Activated CD4-positive, CD25-positive, alpha-beta regulatory T cell treated with anti-CD3 and anti-CD28 coated beads, Interleukin-2, amount 50 U/mL, for 72 hours (primary cell): ENCODE measurements around the gene OTX2.

Experiments used
- DNase-seq: peaks from one replicate; pipeline ENCODE4 v3.0.0; 2021

Gene OTX2

DNA sequence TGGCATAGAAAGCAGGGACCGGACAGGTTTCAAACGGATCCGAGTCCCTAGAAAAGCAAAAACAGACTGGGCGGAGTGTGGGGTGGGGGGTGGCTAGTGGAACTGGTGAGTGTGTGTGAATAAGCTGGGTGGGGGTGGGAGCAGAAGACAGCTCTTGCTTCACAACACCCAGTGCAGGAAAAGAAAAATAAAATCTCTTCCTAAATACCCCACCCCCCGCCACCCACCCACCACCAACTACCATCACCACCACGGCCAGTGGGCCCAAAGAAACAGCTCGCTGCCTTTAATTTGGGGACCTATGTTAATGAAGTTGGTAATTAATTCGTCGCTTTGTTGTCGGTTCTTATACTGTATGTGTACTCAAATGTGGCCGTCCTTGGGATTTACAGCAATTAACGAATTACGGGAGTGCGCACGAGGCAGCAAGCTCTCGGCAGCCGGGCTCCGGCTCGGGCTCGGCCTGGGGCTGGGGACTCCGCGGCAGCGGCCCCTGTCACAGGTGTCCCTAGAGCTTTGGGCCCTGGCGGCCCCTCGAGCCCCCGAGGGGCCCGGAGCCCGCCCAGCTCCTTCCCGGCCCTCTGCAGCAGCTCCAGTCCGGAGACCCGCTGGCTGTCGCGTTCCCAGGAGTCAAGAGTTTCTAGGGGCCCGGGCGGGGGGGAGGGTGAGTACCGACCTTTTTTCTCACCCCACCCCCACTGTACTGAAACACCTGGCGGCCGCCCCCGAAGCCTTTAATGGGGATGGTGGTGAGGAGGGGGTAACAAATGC, 1.5 kb upstream of the OTX2 start:
- no peak for DNase-seq

DNA sequence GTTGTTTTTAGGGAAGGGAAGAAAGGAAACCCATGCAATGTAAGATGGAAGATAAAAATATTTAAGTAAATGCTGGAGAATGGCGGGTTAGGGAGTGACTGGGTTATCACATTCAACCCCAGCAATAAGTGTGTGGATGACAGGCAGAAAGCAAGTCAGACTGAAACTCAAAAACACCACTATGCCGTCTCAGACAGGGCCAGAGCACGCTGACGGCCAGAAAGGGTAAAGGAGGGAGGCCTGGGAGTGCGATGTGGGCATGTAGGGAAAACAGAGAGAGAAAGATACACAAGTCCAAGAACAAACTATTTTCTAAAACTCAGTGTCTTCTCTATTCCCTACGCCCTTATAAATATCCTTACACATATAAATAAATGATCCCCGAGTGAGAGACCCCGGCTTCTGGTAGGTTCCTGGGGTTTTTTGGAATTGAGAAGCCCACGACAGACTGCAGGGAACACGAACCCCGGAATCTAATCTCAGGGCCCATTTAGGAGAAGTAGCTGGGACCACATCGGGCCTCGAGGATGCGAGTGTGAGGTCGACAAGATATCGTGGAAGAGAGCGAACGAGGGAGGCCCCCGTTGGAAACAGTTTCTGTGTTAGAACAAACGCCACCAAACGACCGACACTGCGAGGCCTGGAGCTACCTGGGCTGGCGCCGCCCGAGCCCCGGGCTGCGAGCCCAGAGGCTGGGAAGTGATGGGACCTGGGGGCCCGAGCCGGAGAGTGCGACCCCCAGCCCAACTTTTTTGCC, 735 bp upstream of the OTX2 start:
- no peak for DNase-seq

DNA sequence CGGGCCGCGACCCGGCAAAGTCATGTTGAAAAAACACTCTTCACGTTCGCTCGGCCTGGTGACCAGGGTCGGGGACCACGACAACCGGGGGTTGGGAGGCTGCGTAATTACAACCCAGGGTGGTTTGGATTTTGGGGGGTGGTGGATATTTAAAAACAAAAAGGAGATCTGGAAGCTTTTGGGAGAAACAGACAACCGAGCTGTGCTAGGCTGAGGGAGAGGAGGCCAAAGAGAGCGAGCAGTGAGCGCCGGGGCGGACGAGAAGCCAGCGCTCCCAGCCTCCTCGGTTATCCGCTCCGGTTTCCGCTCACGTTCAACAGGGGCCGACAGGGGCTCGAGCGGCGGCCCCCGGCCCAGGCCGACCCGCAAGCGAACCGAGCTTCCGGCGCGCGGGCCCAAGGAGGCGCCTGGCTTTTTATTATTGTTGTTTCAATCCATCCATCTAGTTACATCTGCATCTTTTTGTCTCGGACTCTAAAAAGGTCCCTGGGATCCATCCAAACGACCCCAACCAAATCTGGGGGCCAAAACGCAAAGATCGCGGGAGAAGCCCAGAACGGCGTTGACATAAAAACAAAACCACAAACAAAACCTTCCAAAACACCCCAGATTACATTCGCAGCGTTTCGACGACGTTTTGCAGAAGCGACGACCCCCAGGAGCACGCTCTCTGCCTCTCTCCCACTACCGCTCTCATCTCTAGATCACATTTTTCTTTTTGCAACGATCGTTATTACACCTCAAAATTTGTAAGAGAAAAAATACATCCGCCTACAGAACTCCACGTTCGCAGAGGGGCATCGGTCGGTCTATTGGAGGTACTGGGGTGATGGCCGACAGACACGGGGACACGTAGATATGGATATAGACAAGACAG, 771 bp downstream of the OTX2 start:
- DNase-seq, result no peak

DNA sequence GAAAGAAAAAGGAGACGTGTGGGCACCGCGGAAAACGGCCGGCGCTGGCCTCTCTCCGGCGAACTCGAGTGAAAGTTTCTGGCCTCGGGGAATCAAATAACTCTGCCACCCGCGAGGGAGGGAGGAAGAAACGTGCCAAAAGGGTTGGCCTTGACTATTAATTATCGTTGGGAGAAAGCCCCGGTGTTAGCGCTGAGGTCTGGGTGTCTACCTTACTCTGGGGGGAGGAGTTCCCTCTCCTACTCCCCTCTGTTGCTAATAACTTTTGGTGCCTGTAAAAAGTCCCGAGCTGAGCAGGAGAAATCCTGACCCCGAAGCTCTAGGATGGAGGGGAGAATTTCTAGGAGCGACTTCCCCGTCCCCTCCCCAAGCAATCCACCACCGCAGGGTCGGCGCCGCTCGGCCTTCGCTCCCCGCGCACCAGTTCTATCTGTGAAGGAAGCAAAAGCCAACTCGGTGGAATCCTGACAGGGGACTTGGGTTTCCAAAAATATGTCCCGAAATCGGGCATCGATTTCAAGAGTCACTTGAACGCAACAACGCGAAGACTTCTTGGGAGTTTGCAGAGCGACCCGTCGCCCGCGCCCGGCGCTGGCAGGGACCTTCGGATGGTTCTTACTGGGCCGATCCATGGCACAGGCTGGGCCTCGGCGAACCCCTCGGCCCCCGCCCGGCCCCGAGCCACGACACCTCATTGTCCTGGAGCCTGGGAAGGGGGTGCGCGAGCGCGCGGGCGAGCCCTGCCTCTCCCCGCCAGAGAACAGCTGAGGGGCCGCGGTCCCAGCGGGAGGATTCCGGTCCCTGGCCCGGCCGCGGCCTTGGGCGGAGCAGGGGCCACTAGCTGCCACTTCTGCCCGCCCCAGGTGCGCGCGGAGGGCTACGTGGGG, 1.7 kb downstream of the OTX2 start:
- DNase-seq, result no peak

DNA sequence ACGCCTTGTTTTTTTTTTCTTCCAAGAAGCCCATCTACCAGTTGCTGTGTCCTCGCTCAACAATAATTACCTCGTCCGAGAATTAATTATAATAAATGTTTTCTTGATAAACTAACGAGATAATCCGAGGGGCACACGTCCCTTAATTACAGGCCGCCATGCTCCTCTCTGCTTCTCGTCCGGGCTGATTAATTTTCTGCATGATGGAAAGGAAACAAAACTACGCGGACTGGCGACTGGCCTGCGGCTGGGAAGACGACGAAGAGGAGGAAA, 2.2 kb downstream of the OTX2 start:
- DNase-seq, result no peak

DNA sequence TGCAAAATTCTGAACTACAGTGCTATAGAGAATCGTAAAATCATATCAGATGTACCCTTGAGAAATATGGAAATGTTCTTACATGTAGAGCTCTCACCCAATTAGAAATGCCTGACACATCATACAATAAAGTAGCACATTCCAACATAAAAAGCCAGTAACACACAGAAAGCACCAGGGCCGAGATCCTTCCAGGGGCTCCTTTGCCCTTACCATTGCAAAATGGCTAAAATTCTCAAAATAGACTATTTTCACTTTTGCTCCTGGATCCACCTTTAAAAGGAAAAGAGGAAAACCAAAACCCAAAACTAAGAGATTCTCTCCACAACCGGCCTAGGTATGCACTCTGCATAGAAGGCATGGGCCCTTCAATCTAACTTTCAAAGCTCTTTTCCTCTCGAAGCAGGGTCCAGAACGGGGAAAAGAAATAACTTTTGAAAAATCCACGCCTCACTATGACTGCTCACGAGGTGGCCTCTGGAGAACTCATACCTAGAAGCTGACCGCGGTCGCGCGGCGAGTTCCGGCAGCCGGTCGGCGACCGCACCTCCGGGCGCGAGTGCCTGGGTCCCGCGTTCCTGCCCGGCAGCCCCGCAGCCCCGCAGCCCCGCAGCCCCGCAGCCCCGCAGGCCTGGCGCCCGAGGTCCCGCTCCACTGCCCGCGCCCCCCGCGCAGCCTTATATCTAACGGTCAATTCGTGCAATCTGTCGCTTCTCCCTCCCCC, 2.7 kb downstream of the OTX2 start:
- DNase-seq, result no peak

DNA sequence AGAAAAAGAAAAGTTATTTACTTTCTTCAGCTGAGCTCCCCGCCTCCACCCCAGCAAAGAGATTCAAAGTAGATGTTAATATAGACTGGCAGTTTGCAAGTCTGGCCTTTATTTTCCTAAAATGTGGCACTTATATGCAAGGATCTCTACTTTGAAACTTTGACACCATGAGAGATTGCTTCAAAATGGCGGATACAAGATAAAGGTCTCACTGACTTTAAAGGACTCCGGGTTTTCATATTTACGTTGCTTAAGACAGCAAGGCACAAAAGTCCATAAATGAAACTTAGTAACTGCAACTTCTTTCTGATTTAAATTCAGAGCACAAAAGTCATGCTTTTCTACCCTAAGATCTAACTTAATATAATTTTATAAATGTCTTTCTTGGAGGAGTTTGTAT, 3.5 kb downstream of the OTX2 start:
- no peak for DNase-seq

DNA sequence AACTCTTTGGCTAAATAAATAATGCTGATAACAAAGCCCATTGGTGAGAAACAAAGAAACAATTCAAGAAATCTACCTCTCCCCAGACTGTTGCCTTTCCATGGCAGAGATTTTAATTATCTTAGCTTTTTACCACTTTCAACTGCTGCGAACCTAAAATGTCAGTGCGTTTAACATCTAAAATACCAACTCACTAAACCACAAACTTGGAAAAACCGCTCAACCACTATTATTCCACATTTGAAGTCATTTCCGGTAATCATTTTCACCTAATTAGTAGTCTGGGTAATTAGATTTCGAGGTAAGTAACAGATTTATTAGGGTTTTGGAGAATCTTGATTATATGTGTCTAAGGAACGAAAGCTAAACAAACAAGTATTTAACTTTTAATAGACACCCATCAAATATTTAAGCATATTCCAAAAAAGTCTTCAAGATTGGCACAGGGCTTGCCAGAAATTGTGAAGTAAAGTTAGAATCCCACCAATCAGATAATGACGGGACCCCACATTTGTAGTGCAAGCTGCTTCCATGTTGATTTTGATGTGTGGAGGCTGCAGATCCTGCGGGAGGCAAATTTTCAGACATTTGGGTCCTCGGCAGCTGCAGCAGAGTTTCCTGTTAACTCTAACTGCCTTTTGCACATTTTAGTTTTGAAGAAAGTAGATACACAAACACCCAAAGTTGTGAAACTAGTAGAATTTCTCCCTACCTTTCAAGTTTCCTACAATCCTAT, 4.1 kb downstream of the OTX2 start:
- DNase-seq, result no peak

DNA sequence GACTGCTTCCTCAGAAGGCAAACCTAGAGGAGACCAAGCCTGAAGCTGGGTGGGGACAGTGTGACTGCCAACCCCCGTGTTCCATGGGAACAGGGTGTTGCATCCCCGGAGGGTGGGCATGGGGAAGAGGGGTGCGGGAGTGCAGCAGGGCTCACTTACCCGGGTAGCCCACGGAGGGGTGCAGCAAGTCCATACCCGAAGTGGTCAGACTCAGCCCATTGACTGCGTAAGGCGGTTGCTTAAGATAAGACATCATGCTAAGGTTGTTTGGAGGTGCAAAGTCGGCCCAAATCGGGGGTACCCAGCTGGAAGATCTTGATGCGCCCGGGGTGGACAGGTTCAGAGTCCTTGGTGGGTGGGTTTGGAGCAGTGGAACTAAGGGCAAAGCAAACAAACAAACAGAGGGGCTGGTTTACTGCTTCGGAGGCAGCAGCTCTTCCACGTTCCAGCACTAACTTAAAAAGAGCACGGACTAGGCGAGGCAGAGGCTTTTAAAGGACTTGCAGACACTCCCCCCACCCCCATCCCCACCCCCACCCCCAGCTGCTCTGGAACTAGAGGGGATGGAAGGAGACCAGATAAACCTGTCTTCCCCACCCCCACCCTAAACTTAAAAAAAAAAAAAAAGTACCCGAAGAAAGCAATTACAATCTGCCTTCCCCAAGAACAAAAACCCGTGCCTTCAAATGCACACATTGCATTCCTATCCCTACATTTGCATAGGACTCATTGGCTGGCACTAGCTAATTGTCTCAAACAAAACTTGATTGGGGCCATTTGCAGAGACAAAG, 4.9 kb downstream of the OTX2 start:
- no peak for DNase-seq

DNA sequence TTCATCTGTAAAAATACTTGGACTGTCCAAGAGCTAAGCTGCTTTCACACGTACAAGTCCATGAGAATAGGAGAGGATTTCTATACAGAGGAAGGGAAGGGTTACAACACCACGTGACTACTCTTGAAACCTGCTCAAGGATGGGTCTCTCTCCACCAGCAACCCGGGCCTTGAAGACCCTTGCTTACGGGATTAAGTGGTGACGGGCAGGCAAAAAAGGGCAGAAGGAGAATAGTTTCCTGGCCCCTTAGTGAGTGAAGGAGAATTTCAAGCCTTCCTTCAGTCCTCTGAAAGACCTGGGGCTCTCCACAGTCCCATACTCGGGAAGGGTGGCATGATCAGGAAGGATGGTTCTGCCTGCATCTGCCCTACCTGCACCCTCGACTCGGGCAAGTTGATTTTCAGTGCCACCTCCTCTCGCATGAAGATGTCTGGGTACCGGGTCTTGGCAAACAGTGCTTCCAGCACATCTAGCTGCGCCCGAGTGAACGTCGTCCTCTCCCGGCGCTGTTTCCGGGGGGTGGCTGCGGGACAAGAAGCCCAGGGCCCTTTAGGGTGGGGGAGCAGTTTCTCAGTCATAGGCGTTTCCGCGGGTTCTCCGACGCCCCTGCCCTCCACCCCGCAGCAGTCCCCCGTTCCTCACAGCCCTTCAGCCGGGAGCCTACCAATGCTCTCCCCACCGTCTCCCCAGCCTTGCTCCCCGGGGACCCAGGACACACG, 6.3 kb downstream of the OTX2 start:
- DNase-seq, result no peak

DNA sequence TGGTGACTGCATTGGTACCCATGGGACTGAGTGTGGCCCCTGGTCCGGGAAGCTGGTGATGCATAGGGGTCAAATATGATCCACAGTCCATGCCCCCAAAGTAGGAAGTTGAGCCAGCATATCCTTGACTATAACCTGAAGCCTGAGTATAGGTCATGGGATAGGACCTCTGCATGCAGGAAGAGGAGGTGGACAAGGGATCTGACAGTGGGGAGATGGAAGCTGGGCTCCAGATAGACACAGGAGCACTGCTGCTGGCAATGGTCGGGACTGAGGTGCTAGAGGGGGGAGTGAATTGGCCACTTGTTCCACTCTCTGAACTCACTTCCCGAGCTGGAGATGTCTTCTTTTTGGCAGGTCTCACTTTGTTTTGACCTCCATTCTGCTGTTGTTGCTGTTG, 8.4 kb downstream of the OTX2 start:
- no peak for DNase-seq

DNA sequence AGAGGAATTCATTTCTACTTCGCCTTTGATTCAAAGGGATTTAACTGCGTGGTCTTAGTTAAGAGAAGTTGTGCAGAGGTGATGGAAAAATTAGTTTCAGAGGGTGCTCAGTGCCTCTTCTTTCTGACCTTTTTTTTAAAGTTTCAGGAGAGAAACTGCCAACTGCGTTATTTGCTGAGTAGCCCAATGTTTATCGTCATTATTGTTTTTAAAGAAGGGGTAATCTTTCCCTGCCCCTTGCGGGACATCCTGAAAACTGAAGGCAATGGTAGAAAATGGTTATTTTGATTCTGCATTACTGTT, 11.0 kb downstream of the OTX2 start:
- DNase-seq, result no peak

DNA sequence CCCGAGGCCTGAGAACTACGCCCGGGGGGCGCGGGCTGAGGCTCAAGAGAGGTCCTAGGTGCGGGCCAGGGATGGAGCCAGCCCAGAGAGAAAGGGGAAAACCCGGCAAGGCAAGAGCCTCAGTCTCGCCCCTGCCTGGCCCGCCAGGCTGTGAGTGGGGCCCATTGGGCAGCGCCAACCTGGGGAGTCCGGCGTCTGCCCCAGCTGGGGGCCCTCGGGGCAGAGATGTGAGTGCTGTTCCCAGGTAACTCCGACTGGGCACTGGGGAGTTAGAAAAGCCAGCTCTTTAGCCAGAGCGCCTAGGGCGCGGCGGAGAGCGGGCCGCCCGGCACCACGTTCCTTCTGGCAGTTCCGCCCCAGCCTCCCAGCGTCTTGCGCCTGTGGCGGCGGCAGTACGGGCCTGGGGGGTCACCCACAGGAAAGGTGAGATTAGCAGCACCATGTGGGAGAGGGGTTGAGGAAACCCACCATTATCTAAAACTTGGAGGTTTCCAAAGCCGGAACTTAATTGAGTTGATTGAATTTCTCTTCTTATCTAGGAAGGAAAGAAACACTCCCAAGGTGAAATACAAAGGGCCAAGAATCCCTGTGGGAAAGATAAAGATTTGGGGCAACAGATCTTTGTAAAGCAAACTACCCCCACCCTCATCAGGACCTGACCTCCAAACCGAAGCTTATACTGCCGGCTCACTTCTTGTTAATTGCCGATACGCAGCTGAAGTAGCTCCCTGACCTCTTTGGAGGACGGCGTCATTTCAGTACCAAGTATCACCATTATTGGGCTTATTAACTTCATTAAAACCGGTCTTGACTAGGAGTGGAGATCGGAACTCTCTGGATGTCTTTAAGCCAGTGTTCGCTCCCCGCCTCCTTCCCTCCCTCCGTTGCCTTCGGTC, 11.6 kb downstream of the OTX2 start:
- no peak for DNase-seq

DNA sequence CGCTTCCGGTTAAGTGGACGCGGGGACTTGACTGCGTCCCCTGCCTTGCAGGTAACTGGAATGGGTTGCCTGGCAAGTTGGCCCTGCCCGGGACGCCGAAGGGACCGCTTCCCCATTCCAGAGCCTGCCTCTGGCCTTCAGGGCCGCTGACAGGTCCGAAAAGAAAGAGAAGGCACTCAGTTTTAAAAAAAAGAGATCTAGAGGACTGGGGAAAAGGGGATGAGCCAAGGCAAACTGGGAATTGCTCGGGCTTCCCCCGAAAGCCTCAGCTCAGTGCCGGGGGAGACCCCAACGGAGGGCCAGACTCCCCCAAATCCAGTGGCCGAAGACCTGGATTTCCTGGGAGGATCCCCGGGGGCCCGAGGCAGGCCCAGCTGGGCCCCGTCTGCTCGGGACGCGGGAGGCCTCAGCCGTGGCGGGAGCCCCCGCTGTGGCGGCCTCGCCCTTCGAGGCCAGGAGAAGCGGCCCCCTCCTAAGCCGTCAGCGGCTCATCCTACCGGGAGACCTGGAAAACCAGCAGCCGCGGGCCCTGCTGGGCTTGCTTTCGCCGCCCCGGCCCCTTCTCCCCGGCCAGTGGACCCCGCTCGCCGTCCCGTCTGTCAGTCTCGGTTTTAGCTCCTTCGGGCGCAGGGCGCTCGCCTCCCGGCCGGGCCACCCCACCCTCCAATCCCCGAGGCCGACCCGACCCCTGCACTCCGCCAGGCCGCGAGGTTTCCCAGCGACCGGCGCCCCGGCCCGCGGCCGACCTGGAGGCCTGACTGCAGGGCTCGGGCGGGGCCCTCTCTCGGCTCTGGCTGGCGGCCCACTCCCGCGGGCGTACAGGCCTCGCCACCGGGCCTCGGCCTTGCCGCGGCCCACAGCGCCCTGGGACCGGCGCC, 12.5 kb downstream of the OTX2 start:
- no peak for DNase-seq

DNA sequence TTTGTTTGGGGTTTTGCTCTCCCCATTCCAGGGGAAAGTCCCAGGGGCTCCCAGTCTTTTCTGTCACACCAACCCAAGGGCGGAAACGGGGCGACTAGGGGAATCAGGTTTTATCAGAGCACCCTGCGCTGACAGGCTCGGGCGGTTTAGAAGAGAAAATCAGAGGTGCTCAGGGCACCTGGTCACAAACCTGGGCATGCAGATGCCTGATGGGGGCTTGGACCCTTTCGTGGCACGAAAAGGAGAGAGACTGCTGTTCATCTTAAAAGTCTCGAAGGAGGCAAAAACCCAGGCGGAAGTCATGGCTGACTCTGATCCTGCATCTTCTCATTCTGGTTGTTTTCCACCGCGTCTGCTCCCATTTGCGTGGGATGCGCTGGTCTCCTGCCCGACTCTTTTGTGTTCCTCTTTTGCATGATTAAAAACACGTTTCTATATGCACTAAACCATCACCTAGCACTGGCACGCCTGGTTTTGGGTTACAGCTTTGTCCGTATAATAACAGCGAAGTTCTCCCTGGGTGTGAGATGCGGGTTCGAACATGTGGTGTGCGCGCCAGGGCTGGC, 13.2 kb downstream of the OTX2 start:
- DNase-seq, result no peak

DNA sequence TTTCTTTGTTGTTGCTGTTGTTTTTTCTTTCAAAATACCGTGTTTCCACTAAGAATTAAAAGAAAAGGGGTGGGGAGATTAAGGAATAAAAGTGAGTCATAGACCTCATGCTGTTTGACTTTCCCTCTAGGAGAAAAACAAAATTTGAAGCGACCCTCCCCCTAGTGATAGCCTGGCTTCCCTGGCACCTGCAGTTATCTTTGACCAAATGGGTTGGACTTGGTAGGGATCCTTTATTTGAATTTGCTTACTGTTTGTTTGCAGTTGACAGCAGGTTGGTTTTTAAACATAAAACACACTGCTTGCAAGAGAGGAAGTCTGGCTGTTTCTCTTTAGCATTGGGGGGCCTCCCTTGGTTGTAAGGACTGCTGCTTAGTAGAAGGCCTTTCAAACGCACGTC, 14.0 kb downstream of the OTX2 start:
- no peak for DNase-seq

DNA sequence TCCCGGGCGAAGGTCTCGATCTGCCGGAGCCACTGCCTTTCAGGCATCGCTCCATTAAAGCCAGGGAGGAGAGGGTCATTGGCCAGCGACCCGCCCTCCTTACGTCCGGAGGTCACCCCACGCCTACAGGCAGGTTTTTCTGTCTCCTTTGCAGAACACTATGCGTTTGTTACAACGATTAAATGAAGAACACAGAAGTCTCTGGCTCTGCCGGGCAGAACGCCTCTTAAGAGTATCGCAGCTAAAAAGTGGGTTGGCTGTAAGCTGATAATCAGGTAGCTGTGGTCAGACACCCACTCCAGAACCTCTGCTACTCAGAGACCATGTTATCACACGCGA, 15.0 kb downstream of the OTX2 start:
- DNase-seq, result no peak
